Activated naive CD8-positive, alpha-beta T cell treated with anti-CD3 and anti-CD28 coated beads for 36 hours (primary cell): ENCODE results near the gene UBE2D1. TPM values are rescaled to one million over a fixed set of nuclear protein-coding genes. Genes with fewer than 3 reads are reported as not detected.

Source experiments
- total RNA-seq, 2 experiments: library from RNA; stranded (reverse); gene quantifications; one replicate each; pipeline ENCODE4 v1.2.3, GENCODE V29; 2021

The UBE2D1 gene
- total RNA-seq, 2 experiments from 2014 or later, result 14.7 to 14.8 TPM

Other genes starting within 250 kb of the UBE2D1 start
- 10 to 100 TPM; 10.1 to 10.3 TPM for gene IPMK, start 67.1 kb upstream of the UBE2D1 start, total RNA-seq
- gene CISD1, start 65.8 kb upstream of the UBE2D1 start, total RNA-seq, result 10 to 100 TPM; 65.0 to 65.4 TPM
- 100 to 1,000 TPM; 153 to 159 TPM for gene TFAM, start 50.4 kb downstream of the UBE2D1 start, total RNA-seq
- gene BICC1, start 177.9 kb downstream of the UBE2D1 start, total RNA-seq, result under 1 TPM in 1 of 2 experiments, not detected in 1; 0.04 TPM